Activated CD4-positive, alpha-beta memory T cell treated with anti-CD3 and anti-CD28 coated beads, Interleukin-2, amount 10 ng/mL, durations not matched to agents 7 days and 5 days (primary cell): ENCODE results near the gene CCR5. TPM values are rescaled to one million over a fixed set of nuclear protein-coding genes. Genes with fewer than 3 reads are reported as not detected.
"Not testable (repeated sequence)": the region's sequence is repeated elsewhere in the genome, so short reads cannot be mapped to it uniquely, and the experiment has no call there.

Experiments
- CTCF ChIA-PET: fragments of 350-600 bp; sonication (Branson Sonifier 250); formaldehyde crosslinking; loops from one replicate; lab custom pipeline; 2021; ENCODE audit warnings: antibody characterized with exemption, inconsistent platforms; lab: Charles Lee
- POLR2A ChIA-PET: fragments of 350-600 bp; sonication (Branson Sonifier 250); formaldehyde crosslinking; loops from one replicate; lab custom pipeline; 2021; ENCODE audit warnings: antibody characterized with exemption; lab: Charles Lee
- DNase-seq: peaks from one replicate; pipeline ENCODE4 v3.0.0-alpha.2; 2020
- H3K27ac Mint-ChIP-seq: one replicate; pipeline ENCODE4 v1.8.0; 2021; ENCODE audit warnings: mild to moderate bottlenecking, mixed read lengths
- H3K27me3 Mint-ChIP-seq: one replicate; pipeline ENCODE4 v1.8.0; 2021; ENCODE audit warnings: mixed read lengths
- H3K36me3 Mint-ChIP-seq: one replicate; pipeline ENCODE4 v1.8.0; 2021; ENCODE audit warnings: low read depth, mixed read lengths
- H3K4me1 Mint-ChIP-seq: one replicate; pipeline ENCODE4 v1.8.0; 2021; ENCODE audit warnings: mixed read lengths
- H3K4me3 Mint-ChIP-seq: one replicate; pipeline ENCODE4 v1.8.0; 2021; ENCODE audit warnings: mild to moderate bottlenecking, mixed read lengths
- H3K9me3 Mint-ChIP-seq: one replicate; pipeline ENCODE4 v1.8.0; 2021; ENCODE audit warnings: mixed read lengths
- total RNA-seq, 2 experiments: library from RNA; stranded (reverse); gene quantifications; one replicate each; pipeline ENCODE4 v1.2.3, GENCODE V29; 2021

The CCR5 gene
- 10 to 100 TPM; 80.2 to 85.3 TPM for total RNA-seq

DNA sequence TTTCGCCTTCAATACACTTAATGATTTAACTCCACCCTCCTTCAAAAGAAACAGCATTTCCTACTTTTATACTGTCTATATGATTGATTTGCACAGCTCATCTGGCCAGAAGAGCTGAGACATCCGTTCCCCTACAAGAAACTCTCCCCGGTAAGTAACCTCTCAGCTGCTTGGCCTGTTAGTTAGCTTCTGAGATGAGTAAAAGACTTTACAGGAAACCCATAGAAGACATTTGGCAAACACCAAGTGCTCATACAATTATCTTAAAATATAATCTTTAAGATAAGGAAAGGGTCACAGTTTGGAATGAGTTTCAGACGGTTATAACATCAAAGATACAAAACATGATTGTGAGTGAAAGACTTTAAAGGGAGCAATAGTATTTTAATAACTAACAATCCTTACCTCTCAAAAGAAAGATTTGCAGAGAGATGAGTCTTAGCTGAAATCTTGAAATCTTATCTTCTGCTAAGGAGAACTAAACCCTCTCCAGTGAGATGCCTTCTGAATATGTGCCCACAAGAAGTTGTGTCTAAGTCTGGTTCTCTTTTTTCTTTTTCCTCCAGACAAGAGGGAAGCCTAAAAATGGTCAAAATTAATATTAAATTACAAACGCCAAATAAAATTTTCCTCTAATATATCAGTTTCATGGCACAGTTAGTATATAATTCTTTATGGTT lies at the start of gene CCR5:
Gene CCR5, plus strand, starts transcription at position 108 of the 680 bp plus-strand sequence. CDS start 1,957 bp downstream, outside the sequence.
- H3K36me3 Mint-ChIP-seq: peaks cover 56% of the 10 kb centered on the region
- peaks cover 92% of the 10 kb centered on the region for H3K4me1 Mint-ChIP-seq
- H3K27me3 Mint-ChIP-seq: peaks cover 10% of the 10 kb centered on the region
- H3K27ac Mint-ChIP-seq: peak within 1 kb of the TSS; percentile 89
- POLR2A ChIA-PET: interaction anchor here (1.0 to 12.1 kb wide), 30 partner anchors 10 to 427 kb away, joined by 3 to 414 read pairs (median 14); partner anchors contain the start of genes CCR1, CCR2, CCR5AS and CCRL2
- peak within 1 kb of the TSS; percentile 71 for H3K4me3 Mint-ChIP-seq
- CTCF ChIA-PET: interaction anchor here (0.8 to 10.0 kb wide), 30 partner anchors 7 to 463 kb away, joined by 3 to 184 read pairs (median 10); partner anchors contain the start of genes CCR1, CCR2, CCR5AS and CCRL2
- DNase-seq: peak; percentile 61
- H3K9me3 Mint-ChIP-seq: no peaks in the 10 kb centered on the region

DNA sequence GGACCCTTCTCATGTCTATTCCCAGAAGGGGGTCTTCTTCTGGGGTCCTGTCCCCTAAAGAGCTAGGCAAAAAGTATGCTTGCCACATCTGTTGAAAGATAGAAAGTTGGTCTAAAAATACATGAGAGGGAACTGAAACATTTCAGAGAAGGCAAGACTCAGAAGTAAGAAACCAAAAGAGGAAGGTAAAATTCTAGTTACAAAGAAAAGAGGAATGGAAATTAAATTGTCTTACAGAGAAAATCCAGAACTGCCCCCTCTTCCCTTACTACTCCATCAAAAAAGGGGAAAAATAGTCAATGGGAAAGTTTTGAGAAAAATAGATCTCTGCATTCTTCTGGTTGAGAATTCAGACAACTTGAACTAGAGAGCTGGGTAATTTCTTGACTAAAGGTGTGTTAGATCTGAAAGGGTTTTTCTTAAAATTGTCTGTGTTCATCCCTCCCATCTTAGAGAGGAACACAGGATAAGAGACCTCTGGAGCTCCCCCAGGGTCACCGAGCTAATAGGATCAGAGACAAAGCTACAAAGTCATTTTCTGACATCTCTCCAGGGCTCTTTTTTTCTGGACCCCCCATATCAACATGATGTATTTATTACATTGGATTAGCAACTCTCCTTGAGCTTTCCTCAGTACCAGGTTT lies 49.2 kb upstream of the CCR5 start:
- Mint-ChIP-seq H3K27ac (no peak overlapping the region), H3K4me3 (no peak overlapping the region), H3K9me3 (peaks cover 17% of the 10 kb centered on the region), H3K27me3 (peaks cover 45% of the 10 kb centered on the region), H3K36me3 (peaks cover 21% of the 10 kb centered on the region), H3K4me1 (peaks cover 3% of the 10 kb centered on the region)
- ChIA-PET POLR2A (no interaction called here), CTCF (interaction anchor here (1.0 kb wide), 1 partner anchor 13 kb away, joined by 3 read pairs; no protein-coding TSS in a partner anchor)
- no peak for DNase-seq

DNA sequence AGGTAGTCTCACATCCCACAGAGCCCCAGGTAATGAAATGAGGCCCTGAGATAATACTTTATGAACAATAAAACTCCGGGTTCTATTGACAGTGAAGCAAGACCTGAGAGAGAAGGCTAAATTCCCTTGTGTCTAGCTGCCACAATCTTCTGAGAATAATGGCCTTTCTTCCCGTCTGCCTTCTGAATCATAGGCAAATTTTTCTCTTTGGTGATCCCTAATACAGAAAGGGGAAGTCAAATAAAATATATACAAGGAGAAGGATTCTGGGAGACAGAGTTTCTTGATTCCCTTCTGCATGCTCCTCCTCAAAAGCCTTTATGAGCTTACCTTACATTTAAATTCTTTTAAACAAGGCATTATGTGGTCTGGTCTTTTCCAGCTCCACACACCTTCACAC lies 46.7 kb upstream of the CCR5 start:
- Mint-ChIP-seq H3K36me3 (peaks cover 6% of the 10 kb centered on the region), H3K27ac (no peak overlapping the region), H3K4me3 (no peak overlapping the region), H3K4me1 (peaks cover 3% of the 10 kb centered on the region), H3K9me3 (peaks cover 8% of the 10 kb centered on the region), H3K27me3 (peaks cover 28% of the 10 kb centered on the region)
- POLR2A ChIA-PET: interaction anchor here (1.2 kb wide), 1 partner anchor 46 kb away, joined by 3 read pairs; no protein-coding TSS in a partner anchor
- CTCF ChIA-PET: no interaction called here
- no peak for DNase-seq

DNA sequence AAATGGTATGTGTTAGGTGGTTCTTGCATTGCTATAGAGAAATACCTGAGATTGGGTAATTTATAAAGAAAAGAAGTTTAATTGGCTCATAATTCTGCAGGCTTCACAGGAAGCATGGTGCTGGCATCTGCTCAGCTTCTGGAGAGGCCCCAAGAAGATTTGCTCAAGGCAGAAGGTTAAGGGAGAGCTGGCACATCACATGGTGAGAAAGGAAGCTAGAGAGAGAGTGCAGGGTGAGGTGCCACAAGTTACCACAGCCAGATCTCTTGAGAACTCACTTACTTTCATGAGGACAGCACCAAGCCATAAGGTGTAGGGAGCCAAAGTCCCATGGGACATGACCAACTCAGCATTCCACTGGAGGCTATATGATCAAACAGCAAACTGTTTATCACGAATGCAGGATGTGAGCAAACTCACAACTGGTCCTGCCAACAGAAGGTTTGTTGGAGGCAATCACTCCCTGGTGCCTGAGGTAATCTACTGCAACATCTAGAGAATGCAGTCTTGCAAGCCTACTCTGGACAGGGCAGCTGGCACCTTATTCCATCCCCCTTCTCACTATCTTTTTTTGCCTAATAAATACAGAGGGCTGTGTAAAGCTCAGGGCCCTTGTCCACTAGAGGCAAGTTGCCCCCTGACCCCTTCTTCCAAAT lies 45.0 kb upstream of the CCR5 start:
- Mint-ChIP-seq H3K4me1 (peaks cover 3% of the 10 kb centered on the region), H3K4me3 (no peak overlapping the region), H3K27ac (no peak overlapping the region), H3K9me3 (peaks cover 8% of the 10 kb centered on the region), H3K36me3 (peaks cover 6% of the 10 kb centered on the region), H3K27me3 (peaks cover 24% of the 10 kb centered on the region)
- ChIA-PET POLR2A (interaction anchor here (0.6 kb wide), 1 partner anchor 17 kb away, joined by 3 read pairs; no protein-coding TSS in a partner anchor), CTCF (interaction anchor here (1.2 kb wide), 1 partner anchor 9 kb away, joined by 3 read pairs; no protein-coding TSS in a partner anchor)
- no peak for DNase-seq

DNA sequence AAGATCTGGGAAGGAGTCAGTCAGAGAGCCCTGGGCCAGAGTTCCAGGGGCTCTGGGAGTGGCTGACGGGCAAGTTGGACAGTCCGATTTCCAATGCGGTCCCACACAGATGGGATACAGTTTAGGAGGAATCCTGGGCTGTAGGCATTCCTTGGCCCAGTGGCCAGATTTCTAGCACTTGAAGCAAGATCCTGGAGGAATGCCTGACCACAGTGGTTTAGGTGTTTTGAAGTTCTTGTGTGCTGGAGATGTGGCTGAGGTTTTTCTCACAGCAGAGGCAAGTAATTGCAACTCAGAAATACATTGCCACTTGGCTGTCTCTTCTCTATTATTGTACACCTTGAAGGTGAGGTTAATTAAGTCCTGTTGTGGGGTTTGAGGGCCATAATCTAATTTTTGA lies 40.1 kb upstream of the CCR5 start:
- CTCF ChIA-PET, H3K4me3 Mint-ChIP-seq, H3K27ac Mint-ChIP-seq, POLR2A ChIA-PET, DNase-seq, H3K9me3 Mint-ChIP-seq: not testable (repeated sequence)
- Mint-ChIP-seq H3K27me3 (peaks cover 28% of the 10 kb centered on the region), H3K36me3 (peaks cover 14% of the 10 kb centered on the region), H3K4me1 (peaks cover 17% of the 10 kb centered on the region)

DNA sequence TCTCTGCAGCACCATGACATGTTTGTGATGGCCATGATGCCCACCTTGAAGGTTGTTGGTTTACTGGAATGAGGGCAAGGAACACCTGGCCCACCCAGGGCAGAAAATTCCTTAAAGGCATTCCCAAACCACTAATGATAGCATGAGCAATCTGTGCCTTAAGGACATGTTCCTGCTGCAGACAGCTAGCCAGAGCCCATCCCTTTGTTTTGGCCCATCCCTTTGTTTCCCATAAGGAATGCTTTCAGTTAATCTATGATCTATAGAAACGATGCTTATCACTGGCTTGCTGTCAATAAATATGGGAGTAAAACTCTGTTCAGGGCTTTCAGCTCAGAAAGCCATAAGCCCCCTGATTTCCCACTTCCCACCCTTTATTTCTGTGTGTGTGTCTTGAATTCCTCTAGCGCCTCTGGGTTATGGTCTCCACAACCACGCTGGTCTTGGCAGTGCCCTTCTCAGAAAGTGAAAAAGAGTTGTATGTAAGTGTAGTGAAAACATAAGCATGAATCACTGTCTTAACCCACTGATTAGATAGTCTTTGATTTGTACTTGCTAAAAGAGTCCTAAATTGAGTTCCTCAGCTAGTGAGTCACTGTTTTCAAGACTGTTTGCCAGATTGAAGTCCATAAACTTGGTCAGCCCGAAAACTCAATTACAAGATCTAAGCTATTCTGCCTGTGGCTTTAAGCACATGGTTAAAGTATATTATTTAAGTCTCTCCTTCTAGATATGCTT lies 35.8 kb upstream of the CCR5 start:
- H3K4me3 Mint-ChIP-seq: no peak overlapping the region
- H3K4me1 Mint-ChIP-seq: peaks cover 31% of the 10 kb centered on the region
- peaks cover 28% of the 10 kb centered on the region for H3K27me3 Mint-ChIP-seq
- H3K36me3 Mint-ChIP-seq: peaks cover 42% of the 10 kb centered on the region
- ChIA-PET POLR2A (interaction anchor here (0.8 to 1.5 kb wide), 4 partner anchors 14 to 35 kb away, joined by 3 to 5 read pairs (median 4); partner anchors contain the start of gene CCR2), CTCF (interaction anchor here (1.0 to 2.0 kb wide), 7 partner anchors 10 to 58 kb away, joined by 3 to 10 read pairs (median 3); partner anchors contain the start of gene CCR5)
- DNase-seq: no peak
- H3K27ac Mint-ChIP-seq: no peak overlapping the region
- peaks cover 29% of the 10 kb centered on the region for H3K9me3 Mint-ChIP-seq

DNA sequence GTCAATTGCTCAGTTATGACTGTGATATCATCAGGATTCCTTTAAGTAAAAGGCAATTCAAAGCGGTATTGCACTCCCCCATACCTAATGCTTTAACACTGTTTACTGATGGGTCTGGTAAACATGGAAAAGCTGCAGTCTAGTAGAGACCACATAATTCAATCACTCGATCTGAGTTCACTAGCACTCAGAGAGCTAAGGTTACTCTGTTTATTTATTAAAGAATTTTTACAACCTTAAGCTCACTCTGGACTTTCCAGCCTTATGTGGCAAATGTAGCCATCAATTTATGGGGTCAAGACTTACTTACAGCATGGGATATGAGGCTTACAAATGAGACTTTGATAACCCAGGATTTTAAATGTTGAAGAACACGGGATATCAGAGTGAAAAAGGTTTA lies 35.2 kb upstream of the CCR5 start:
- POLR2A ChIA-PET: interaction anchor here (0.8 to 1.5 kb wide), 3 partner anchors 13 to 34 kb away, joined by 4 to 5 read pairs (median 4); no protein-coding TSS in a partner anchor
- CTCF ChIA-PET: interaction anchor here (1.0 to 2.0 kb wide), 7 partner anchors 11 to 59 kb away, joined by 3 to 10 read pairs (median 3); partner anchors contain the start of gene CCR5
- no peak overlapping the region for H3K4me3 Mint-ChIP-seq
- H3K27me3 Mint-ChIP-seq: peaks cover 28% of the 10 kb centered on the region
- no peak overlapping the region for H3K27ac Mint-ChIP-seq
- DNase-seq: no peak
- H3K4me1 Mint-ChIP-seq: peaks cover 31% of the 10 kb centered on the region
- H3K9me3 Mint-ChIP-seq: peaks cover 34% of the 10 kb centered on the region
- peaks cover 47% of the 10 kb centered on the region for H3K36me3 Mint-ChIP-seq

DNA sequence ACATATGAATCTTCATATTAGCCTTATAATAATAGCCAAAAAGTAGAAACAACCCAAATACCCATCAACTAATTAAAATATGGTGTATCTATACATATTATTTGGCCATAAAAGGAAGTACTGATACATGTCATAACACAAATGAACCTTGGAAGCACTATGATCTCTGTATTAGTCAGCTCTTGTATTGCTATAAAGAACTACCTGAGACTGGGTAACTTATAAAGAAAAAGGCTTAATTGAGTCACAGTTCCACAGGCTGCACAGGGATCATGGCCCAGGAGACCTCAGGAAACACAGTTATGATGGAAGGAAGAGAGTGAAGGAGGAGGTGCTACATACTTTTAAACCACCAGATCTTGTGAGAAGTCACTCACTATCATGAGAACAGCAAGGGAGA lies 32.8 kb upstream of the CCR5 start:
- Mint-ChIP-seq H3K36me3 (peaks cover 35% of the 10 kb centered on the region), H3K4me1 (peaks cover 29% of the 10 kb centered on the region), H3K9me3 (peaks cover 34% of the 10 kb centered on the region), H3K27me3 (peaks cover 10% of the 10 kb centered on the region), H3K27ac (no peak overlapping the region), H3K4me3 (no peak overlapping the region)
- DNase-seq: no peak
- ChIA-PET CTCF (no interaction called here), POLR2A (no interaction called here)

DNA sequence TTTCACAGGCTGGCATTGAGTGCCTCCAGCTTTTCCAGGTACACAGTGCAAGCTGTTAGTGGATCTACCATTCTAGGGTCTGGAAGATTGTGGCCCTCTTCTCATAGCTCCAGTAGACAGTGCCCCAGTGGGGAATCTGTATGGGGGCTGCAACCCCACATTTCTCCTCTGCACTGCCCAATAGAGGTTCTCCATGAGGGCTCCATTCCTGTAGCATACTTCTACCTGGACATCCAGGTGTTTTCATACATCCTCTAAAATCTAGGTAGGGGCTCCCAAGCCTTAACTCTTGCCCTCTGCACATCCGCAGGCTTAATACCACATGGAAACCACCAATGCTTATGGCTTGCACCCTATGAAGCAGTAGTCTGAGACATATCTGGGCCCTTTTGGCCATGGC lies 31.9 kb upstream of the CCR5 start:
- DNase-seq: no peak
- Mint-ChIP-seq H3K4me1 (peaks cover 25% of the 10 kb centered on the region), H3K27ac (no peak overlapping the region), H3K4me3 (no peak overlapping the region), H3K36me3 (peaks cover 35% of the 10 kb centered on the region), H3K9me3 (peaks cover 34% of the 10 kb centered on the region), H3K27me3 (peaks cover 4% of the 10 kb centered on the region)
- POLR2A ChIA-PET: no interaction called here
- CTCF ChIA-PET: no interaction called here

DNA sequence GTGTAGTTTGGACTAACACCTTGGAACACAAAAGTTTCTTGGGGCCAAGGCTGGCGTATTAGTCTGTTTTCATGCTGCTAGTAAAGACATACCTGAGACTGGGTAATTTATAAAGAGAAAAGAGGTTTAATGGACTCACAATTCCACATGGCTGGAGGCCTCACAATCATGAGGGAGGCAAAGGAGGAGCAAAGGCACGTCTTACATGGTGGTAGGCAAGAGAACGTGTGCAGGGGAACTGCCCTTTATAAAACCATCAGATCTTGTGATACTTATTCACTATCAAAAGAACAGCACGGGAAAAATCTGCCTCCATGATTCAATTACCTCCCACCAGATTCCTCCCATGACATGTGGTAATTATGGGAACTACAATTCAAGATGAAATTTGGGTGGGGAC lies 26.3 kb upstream of the CCR5 start:
- Mint-ChIP-seq H3K9me3 (peaks cover 24% of the 10 kb centered on the region), H3K27ac (no peak overlapping the region), H3K36me3 (peaks cover 51% of the 10 kb centered on the region), H3K27me3 (no peaks in the 10 kb centered on the region), H3K4me3 (no peak overlapping the region), H3K4me1 (peaks cover 28% of the 10 kb centered on the region)
- POLR2A ChIA-PET: no interaction called here
- DNase-seq: no peak
- CTCF ChIA-PET: no interaction called here

DNA sequence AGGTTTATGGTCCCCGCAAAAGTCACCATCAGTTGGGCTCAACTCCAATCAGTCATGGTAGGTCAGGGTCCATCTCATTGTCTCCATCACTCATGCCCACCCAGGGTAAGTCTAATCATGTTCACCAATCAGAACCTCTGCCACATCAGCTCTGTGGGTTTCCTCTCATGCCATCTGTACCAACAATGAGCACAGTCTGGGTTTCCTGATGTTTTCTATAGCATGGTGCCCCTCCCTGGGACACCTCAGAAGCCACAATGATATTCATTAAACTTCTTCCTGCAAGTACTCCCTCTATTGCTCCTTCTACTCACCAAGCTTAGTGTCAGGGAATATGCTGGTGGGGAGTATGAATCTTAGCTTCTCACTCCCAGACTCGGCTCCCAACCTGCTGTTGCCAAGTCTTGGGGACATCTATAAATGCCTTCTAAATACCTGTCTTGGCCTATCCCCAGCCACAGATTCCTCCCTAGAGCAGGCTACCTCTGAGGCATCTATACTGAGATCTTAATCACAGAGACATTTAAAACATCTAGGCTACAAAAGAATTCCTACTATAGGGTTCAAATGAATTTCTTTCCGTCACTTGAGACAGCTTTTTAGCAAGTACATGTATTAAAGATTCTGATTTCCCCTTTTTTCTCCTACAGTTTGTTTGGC lies 21.8 kb upstream of the CCR5 start:
- Mint-ChIP-seq H3K9me3 (peaks cover 15% of the 10 kb centered on the region), H3K27me3 (peaks cover 10% of the 10 kb centered on the region), H3K4me3 (peak overlapping the region; percentile 49), H3K4me1 (peaks cover 71% of the 10 kb centered on the region), H3K36me3 (peaks cover 52% of the 10 kb centered on the region), H3K27ac (peak overlapping the region; percentile 96)
- DNase-seq: peak; percentile 40
- CTCF ChIA-PET: interaction anchor here (1.1 to 10.8 kb wide), 4 partner anchors 19 to 408 kb away, joined by 3 to 130 read pairs (median 8); partner anchors contain the start of gene CCR5
- POLR2A ChIA-PET: interaction anchor here (0.7 to 10.8 kb wide), 12 partner anchors 11 to 250 kb away, joined by 3 to 414 read pairs (median 8); partner anchors contain the start of gene CCR5
